ENCODE measurements around the gene DFFB.

Gene DFFB

DNA sequence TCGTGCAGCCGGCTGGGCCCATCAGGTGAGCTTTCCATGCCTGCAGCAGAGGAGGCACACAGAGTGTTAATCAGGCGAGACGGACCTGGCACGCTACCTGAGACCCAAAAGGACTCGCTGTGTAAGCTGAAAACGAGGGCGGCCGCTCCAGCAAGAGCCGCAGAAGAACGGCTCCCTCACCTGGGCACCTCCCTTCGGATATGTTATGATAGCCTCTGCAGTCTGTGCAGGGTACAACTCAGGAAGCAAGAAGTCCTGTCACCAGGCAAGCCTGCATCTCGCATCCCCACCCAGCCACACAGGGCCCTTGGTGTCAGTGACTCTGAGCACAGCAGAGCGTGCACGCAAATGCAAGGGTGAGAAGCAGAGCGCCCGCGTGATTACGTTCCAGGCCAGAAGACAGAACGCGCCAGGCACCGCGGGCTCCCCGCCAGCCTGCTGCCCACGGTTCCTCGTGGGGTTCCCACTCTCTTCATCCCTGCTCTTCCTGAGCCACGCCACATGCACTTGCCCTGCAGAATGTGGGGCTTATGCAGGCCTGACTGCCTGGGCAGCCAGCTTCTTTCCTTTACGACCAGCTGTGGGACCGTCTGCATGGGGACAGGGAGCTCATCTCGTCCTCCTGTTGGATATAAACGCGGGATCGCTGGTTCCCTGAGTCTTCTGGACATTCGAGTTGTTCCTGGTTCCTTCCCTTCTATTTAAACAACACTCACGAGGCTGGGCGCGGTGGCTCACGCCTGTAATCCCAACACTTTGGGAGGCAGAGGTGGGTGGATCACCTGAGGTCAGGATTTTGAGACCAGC is 40.7 kb upstream of the DFFB start:
- H3K4me3 ChIP-seq (ENCODE audit: low read depth, low read length): no peak overlapping the region
- TF ChIP-seq CTCF (IDR thresholded peaks at IDR 0.05; ENCODE audit: insufficient read depth, low read depth, low read length, missing control alignments): no peak

GRCh38 chr1:3817138-3817740 is 40.0 kb upstream of the DFFB start:
- DNase-seq (ENCODE audit: low read depth): no peak
- H3K4me3 ChIP-seq (ENCODE audit: low read depth, low read length): no peak overlapping the region
- TF ChIP-seq CTCF (IDR thresholded peaks at IDR 0.05; ENCODE audit: insufficient read depth, low read depth, low read length, missing control alignments): no peak

More for the DNA sequence above, 40.7 kb upstream of the DFFB start:
- DNase-seq (ENCODE audit: low read depth): no peak

GRCh38 chr1:3817821-3818597 is 39.3 kb upstream of the DFFB start:
- no peak for DNase-seq (ENCODE audit: low read depth)
- TF ChIP-seq CTCF (IDR thresholded peaks at IDR 0.05; ENCODE audit: insufficient read depth, low read depth, low read length, missing control alignments): no peak
- H3K4me3 ChIP-seq (ENCODE audit: low read depth, low read length): no peak overlapping the region

- no peak for TF ChIP-seq CTCF (IDR thresholded peaks at IDR 0.05; ENCODE audit: insufficient read depth, low read depth, low read length, missing control alignments)
- no peak for DNase-seq (ENCODE audit: low read depth)
These were observed 37.5 kb upstream of the DFFB start for GRCh38 chr1:3819771-3820200.

GRCh38 chr1:3820316-3820715 is 37.0 kb upstream of the DFFB start:
- DNase-seq (ENCODE audit: low read depth): no peak
- no peak overlapping the region for H3K4me3 ChIP-seq (ENCODE audit: low read depth, low read length)

More at GRCh38 chr1:3819771-3820200, 37.5 kb upstream of the DFFB start:
- H3K4me3 ChIP-seq (ENCODE audit: low read depth, low read length): no peak overlapping the region

GRCh38 chr1:3821004-3821403 is 36.3 kb upstream of the DFFB start:
- no peak for DNase-seq (ENCODE audit: low read depth)
- TF ChIP-seq CTCF (IDR thresholded peaks at IDR 0.05; ENCODE audit: insufficient read depth, low read depth, low read length, missing control alignments): no peak
- H3K4me3 ChIP-seq (ENCODE audit: low read depth, low read length): no peak overlapping the region

More at GRCh38 chr1:3820316-3820715, 37.0 kb upstream of the DFFB start:
- TF ChIP-seq CTCF (IDR thresholded peaks at IDR 0.05; ENCODE audit: insufficient read depth, low read depth, low read length, missing control alignments): no peak

All from GM12865 (cell line).